Pancreas (tissue), 10 donors: Measurements from ENCODE around the gene GJB6. TPM values are rescaled to one million over a fixed set of nuclear protein-coding genes. Genes with fewer than 3 reads are reported as not detected.

ENCODE experiments used
- ATAC-seq, 4 donors: fragments of 200-7000 bp; cut with Tn5 transposase; one replicate each; pipeline versions ENCODE4 v1.8.0 to v1.9.1; 2020; ENCODE audit warnings: mild to moderate bottlenecking in 4 of 4, moderate library complexity in 4 of 4
- DNase-seq, 6 donors: peaks; one replicate each; pipeline ENCODE4 v3.0.0-alpha.2; 2020
- FAIRE-seq: peaks from 2 replicates; lab custom pipeline; 2012; peaks lifted over from hg19 to GRCh38; lab: Jason Lieb, UNC
- H3K27ac ChIP-seq, 4 donors: fragments of 200-600 bp; sonication (generic); 1 replicate in 3 of 4; 2 replicates in 1 of 4; pipeline versions ENCODE4 v1.5.0 to v1.8.0; 2020
- H3K27me3 ChIP-seq, 4 donors: fragments of 200-600 bp; one replicate each; pipeline ENCODE4 v1.8.0; 2021
- H3K36me3 ChIP-seq, 3 donors: fragments of 200-600 bp; sonication (generic) in 1 of 3; one replicate each; pipeline versions ENCODE4 v1.5.0 to v1.8.0; 2020 to 2021
- H3K4me1 ChIP-seq, 3 donors: fragments of 200-600 bp; one replicate each; pipeline ENCODE4 v1.8.0; 2021
- H3K4me3 ChIP-seq, 4 donors: fragments of 200-600 bp; sonication (generic) in 2 of 4; one replicate each; pipeline versions ENCODE4 v1.5.0 to v1.8.0; 2020 to 2021
- H3K9me3 ChIP-seq, 4 donors: fragments of 200-600 bp; one replicate each; pipeline ENCODE4 v1.8.0; 2021
- WGBS, 2 donors: extraction: QIAGEN DNeasy Blood & Tissue Kit; methylation state at CpG; one replicate each; pipeline ENCODE4 v1.1.7; 2013; 5-methylcytosine and 5-hydroxymethylcytosine counted together
- intact Hi-C, 3 donors: fragments of 100-400 bp; cut with DNase I; formaldehyde crosslinking; loops; one replicate each; pipeline versions ENCODE4 v1.11.1 to v1.14.2; 2022
- polyA plus RNA-seq, 2 donors: library from polyadenylated mRNA; stranded (reverse); fragments of 200-250 nt; gene quantifications; one replicate each; pipeline ENCODE4 v1.2.3, GENCODE V29; 2013
- total RNA-seq, 6 donors: library from RNA; stranded (reverse); fragmentation: NEBNext Ultra II Directional in 4 of 6; extraction: Animal tissue kit (Norgen Biotek cat#: 25700) in 4 of 6; gene quantifications; one replicate each; pipeline versions ENCODE4 v1.2.1 to v1.2.4, GENCODE V29; 2021 to 2023
- TF ChIP-seq, protein P1 (sequence below), 4 donors: fragments of 200-600 bp; sonication (generic) in 3 of 4; IDR thresholded peaks; one replicate each; pipeline versions ENCODE4 v1.5.0 to v1.8.0; 2021; ENCODE audit warnings: antibody characterized with exemption in 4 of 4
- donor health status: healthy with polysubstance abuse.
- donor health status: DM: no; HTN: no; CAD: no; lungs with moderate emphysema.
- donor health status: DM: no; HTN: no; CAD: no.
- donor health status: control.
- donor health status: control.
- donor health status: Bipolar disorder and iron deficiency.
- donor health status: DM: yes; HTN: yes; CAD: no.
- donor health status: DM: no; HTN: no; CAD: no.
- donor health status: DM: no; HTN: no; CAD: no.
- donor health status: DM: yes; HTN: yes; CAD: no.

GJB6 gene
- total and polyA plus RNA-seq, 8 donors: 0.08 to 0.09 TPM; not detected in 6

DNA sequence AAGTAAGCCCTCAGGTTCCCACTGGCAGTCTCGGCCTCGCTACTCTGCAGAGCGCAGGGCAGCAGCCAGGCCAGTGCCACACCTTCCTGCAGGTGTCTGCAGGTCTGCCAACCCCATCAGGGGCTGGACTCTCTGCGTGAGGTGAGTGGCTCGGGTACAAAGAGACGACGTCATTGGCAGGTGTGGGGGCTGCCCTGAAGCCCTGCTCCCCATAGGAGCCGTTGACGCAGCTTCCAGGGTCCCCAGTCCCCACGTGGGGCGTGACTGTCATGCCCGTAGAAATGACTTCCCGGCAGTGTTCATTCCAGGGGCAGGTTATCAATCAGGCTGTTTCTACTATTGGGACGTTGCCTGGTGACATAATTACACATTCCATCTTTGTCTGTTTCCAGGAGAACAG, 15.3 kb upstream of the GJB6 start:
- 15 to 16% methylated on average over 14 of the region's 14 CpGs for WGBS, 2 donors
- H3K36me3 ChIP-seq: no peaks in the 10 kb centered on the region
- FAIRE-seq: no peak
- H3K27me3 ChIP-seq: no peaks in the 10 kb centered on the region
- TF ChIP-seq, protein P1, sequence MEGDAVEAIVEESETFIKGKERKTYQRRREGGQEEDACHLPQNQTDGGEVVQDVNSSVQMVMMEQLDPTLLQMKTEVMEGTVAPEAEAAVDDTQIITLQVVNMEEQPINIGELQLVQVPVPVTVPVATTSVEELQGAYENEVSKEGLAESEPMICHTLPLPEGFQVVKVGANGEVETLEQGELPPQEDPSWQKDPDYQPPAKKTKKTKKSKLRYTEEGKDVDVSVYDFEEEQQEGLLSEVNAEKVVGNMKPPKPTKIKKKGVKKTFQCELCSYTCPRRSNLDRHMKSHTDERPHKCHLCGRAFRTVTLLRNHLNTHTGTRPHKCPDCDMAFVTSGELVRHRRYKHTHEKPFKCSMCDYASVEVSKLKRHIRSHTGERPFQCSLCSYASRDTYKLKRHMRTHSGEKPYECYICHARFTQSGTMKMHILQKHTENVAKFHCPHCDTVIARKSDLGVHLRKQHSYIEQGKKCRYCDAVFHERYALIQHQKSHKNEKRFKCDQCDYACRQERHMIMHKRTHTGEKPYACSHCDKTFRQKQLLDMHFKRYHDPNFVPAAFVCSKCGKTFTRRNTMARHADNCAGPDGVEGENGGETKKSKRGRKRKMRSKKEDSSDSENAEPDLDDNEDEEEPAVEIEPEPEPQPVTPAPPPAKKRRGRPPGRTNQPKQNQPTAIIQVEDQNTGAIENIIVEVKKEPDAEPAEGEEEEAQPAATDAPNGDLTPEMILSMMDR (IDR thresholded peaks at IDR 0.05): no peak
- intact Hi-C loops: no loop called here
- no peaks in the 10 kb centered on the region for H3K4me1 ChIP-seq
- peak; percentile 77 to 96 (median 88) for ATAC-seq
- H3K4me3 ChIP-seq: no peak overlapping the region
- DNase-seq: peak in 5 of 6 donors; percentile 23 to 63 (median 52)
- H3K27ac ChIP-seq: peak overlapping the region in 2 of 4 donors; percentile 28 to 33
- no peaks in the 10 kb centered on the region for H3K9me3 ChIP-seq

DNA sequence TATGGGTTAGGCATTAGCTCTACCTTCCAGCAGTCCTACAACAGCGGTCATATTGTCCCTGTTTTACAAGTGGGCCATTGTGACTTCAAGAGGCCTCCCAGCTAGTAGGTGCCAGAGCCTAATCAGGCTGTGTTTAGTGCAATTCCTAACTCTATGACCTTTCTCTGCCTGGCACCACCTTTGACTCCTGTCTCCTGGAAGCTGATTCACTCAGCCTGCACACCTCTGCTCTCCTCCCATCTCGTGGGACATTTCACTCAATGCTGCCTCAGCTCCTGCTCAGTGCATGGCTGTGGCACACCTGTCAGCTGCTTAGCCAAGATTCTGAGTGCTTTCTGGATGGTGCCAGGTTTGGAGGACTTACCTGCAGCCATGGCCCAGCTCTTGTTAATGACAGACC, 9.5 kb upstream of the GJB6 start:
- Histone ChIP-seq H3K4me3 (no peak overlapping the region), H3K4me1 (no peaks in the 10 kb centered on the region), H3K9me3 (no peaks in the 10 kb centered on the region), H3K27ac (no peak overlapping the region), H3K36me3 (no peaks in the 10 kb centered on the region), H3K27me3 (no peaks in the 10 kb centered on the region)
- WGBS, 2 donors: 40 to 53% methylated on average over 2 of the region's 2 CpGs
- ATAC-seq (peak in 1 of 4 donors; percentile 58), DNase-seq (no peak), FAIRE-seq (no peak)
- TF ChIP-seq, protein P1 (IDR thresholded peaks at IDR 0.05): no peak
- intact Hi-C loops: no loop called here

DNA sequence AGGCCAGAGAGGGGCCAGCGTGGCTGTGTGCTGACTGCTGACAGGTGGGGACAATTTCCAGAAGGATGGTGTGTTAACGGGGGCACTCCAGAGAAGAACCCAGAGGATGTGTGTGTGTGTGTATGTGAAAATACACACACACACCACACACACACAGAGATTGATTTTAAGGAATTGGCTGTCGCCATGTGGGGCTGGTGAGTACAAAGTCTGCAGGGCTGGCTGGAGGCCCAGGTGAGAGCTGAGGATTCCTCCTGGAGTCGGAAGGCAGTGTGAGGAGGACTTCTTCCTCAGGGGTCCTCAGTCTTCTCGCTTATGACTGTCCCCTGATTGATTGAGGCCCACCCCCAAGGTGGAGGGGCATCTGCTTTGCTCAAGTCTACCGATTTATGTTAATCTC, 7.6 kb upstream of the GJB6 start:
- no peak for FAIRE-seq
- WGBS, 2 donors: 68 to 78% methylated on average over 6 of the region's 6 CpGs
- no peaks in the 10 kb centered on the region for H3K9me3 ChIP-seq

DNA sequence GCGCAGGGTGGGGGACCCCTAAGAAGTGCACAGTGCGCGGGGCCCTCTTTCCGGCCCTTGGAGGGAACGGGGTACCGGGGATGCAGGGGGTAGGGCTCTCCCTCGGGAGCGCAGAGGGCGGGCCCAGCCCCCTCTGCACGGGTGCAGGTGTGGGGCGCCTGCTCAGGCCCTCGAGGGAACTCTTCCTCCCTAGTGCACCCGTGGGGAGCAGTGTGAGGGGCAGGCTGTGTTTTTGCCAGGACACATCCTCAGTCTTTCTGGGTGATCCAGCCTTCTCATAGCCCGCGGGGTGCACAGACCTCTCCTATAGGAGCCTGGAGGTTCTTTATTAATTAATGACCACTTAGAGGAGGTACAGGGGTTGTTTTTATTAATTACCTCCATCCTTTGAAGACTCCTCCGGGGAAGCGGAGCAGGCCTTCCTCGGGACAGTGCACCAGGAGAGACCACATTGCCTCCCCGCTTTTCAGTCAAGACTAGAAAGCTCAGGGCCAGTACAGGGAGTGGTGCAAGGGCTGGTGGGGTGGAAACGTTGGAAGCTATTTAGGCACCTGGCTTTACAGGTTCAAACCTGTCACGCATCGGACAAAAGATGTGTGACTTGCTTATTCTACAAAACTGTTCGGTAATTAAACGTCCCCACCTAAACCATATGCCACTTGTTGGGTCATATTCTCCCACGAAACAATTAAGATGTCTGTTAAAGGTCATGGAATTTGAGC, 598 bp upstream of the GJB6 start:
- ATAC-seq (no peak), DNase-seq (no peak), FAIRE-seq (no peak)
- intact Hi-C loops: no loop called here
- peaks cover 0 to 18% (median 6%) of the 10 kb centered on the region in 4 donors for H3K27me3 ChIP-seq
- TF ChIP-seq, protein P1 (IDR thresholded peaks at IDR 0.05): no peak
- no peaks in the 10 kb centered on the region for H3K9me3 ChIP-seq
- WGBS, 2 donors: 44 to 47% methylated on average over 25 of the region's 25 CpGs
- peaks cover 0 to 3% (median 0%) of the 10 kb centered on the region in 3 donors for H3K4me1 ChIP-seq
- H3K36me3 ChIP-seq: no peaks in the 10 kb centered on the region
- H3K27ac ChIP-seq: no peak overlapping the region
- H3K4me3 ChIP-seq: peak overlapping the region in 2 of 4 donors; percentile 36 to 48

More for the DNA sequence above, 7.6 kb upstream of the GJB6 start:
- no peaks in the 10 kb centered on the region for H3K36me3 ChIP-seq
- TF ChIP-seq, protein P1 (IDR thresholded peaks at IDR 0.05): no peak
- DNase-seq: no peak
- no peak overlapping the region for H3K27ac ChIP-seq
- ATAC-seq: no peak
- intact Hi-C loops: no loop called here
- H3K4me3 ChIP-seq: no peak overlapping the region
- no peaks in the 10 kb centered on the region for H3K27me3 ChIP-seq
- no peaks in the 10 kb centered on the region for H3K4me1 ChIP-seq
